Keratinocyte (primary cell): ENCODE results near the gene GPR176. TPM values are rescaled to one million over a fixed set of nuclear protein-coding genes. Genes with fewer than 3 reads are reported as not detected.

Experiments used
- DNase-seq: peaks from one replicate; pipeline ENCODE4 v3.0.0-alpha.2; 2011; ENCODE audit warnings: low read depth, missing footprints, low spot score
- FAIRE-seq: peaks from 2 replicates; lab custom pipeline; 2011; peaks lifted over from hg19 to GRCh38; lab: Jason Lieb, UNC
- H2AFZ ChIP-seq: 2 replicates; pipeline ENCODE4 v1.6.0; 2012; ENCODE audit warnings: low read length, control low read depth, inconsistent platforms; ENCODE audit not compliant: control insufficient read depth
- H3K27ac ChIP-seq: 2 replicates; pipeline ENCODE4 v1.5.1; 2011; ENCODE audit warnings: low read length; ENCODE audit not compliant: control insufficient read depth, insufficient read depth
- H3K27me3 ChIP-seq: 3 replicates; pipeline ENCODE4 v1.6.0; 2011; ENCODE audit warnings: low read length; ENCODE audit not compliant: control insufficient read depth, insufficient read depth; ENCODE audit errors: extremely low read depth
- H3K36me3 ChIP-seq, 2 experiments: 2 replicates in 1 of 2; 3 replicates in 1 of 2; pipeline ENCODE4 v1.5.1; 2011; ENCODE audit warnings: low read length in 2 of 2, mild to moderate bottlenecking in 1 of 2; ENCODE audit not compliant: control insufficient read depth in 2 of 2, insufficient read depth in 2 of 2; ENCODE audit errors: extremely low read depth in 1 of 2
- H3K4me1 ChIP-seq: 3 replicates; pipeline ENCODE4 v1.5.1; 2011; ENCODE audit warnings: low read length; ENCODE audit not compliant: control insufficient read depth, insufficient read depth; ENCODE audit errors: extremely low read depth
- H3K4me2 ChIP-seq: 3 replicates; pipeline ENCODE4 v1.6.0; 2011; ENCODE audit warnings: low read depth, low read length; ENCODE audit not compliant: control insufficient read depth, insufficient read depth; ENCODE audit errors: extremely low read depth
- H3K4me3 ChIP-seq, 3 experiments: fragments of 200-600 bp in 1 of 3; sonication (generic) in 1 of 3; 2 replicates in 2 of 3; 3 replicates in 1 of 3; pipeline ENCODE4 v1.5.1; 2011 to 2016; ENCODE audit warnings: low read length in 3 of 3, mild to moderate bottlenecking in 3 of 3, control low read depth in 2 of 3, inconsistent platforms in 1 of 3, low read depth in 1 of 3, mixed read lengths in 1 of 3, mixed run types in 1 of 3, moderate library complexity in 1 of 3; ENCODE audit not compliant: control insufficient read depth in 2 of 3, insufficient read depth in 2 of 3; ENCODE audit errors: extremely low read depth in 1 of 3
- H3K79me2 ChIP-seq: 2 replicates; pipeline ENCODE4 v1.6.0; 2012; ENCODE audit warnings: low read length; ENCODE audit not compliant: control insufficient read depth, insufficient read depth
- H3K9ac ChIP-seq: 3 replicates; pipeline ENCODE4 v1.6.0; 2011; ENCODE audit warnings: low read length; ENCODE audit not compliant: control insufficient read depth, insufficient read depth; ENCODE audit errors: extremely low read depth
- H3K9me1 ChIP-seq: 3 replicates; pipeline ENCODE4 v1.6.0; 2011; ENCODE audit warnings: low read length; ENCODE audit not compliant: control insufficient read depth, insufficient read depth; ENCODE audit errors: extremely low read depth
- H3K9me3 ChIP-seq: 2 replicates; pipeline ENCODE4 v1.5.1; 2012; ENCODE audit warnings: low read depth, low read length; ENCODE audit not compliant: control insufficient read depth
- H4K20me1 ChIP-seq: 3 replicates; pipeline ENCODE4 v1.6.0; 2011; ENCODE audit warnings: low read length; ENCODE audit not compliant: control insufficient read depth, insufficient read depth; ENCODE audit errors: extremely low read depth
- EZH2 ChIP-seq: IDR thresholded peaks from one replicate; pipeline ENCODE4 v1.6.1; 2012; ENCODE audit warnings: inconsistent platforms, mild to moderate bottlenecking, low read length, moderate library complexity
- dilution Hi-C: fragments of 300-500 bp; cut with MboI; formaldehyde crosslinking; loops from one replicate; pipeline ENCODE4 v1.7.0; 2020; ENCODE audit warnings: low sequenced_read_pairs; ENCODE audit not compliant: extremely low pct_ligation_motif_present
- polyA plus RNA-seq, 5 experiments: library from polyadenylated mRNA; depleted of rRNA in 3 of 5; stranded (reverse) in 3 of 5; stranded (forward) in 1 of 5; unstranded in 1 of 5; fragments of >200 nt; gene quantifications; 1 replicate in 1 of 5; 2 replicates in 3 of 5; 3 replicates in 1 of 5; pipeline versions ENCODE4 v1.2.1 to v1.2.3, GENCODE V29; 2011 to 2012; ENCODE audit warnings: missing spikeins in 2 of 5, low read depth in 1 of 5, low replicate concordance in 1 of 5
- TF ChIP-seq, protein P1 (sequence below), 3 experiments: IDR thresholded peaks in 1 of 3; conservative IDR thresholded peaks in 1 of 3; optimal IDR thresholded peaks in 1 of 3; 2 replicates in 2 of 3; 3 replicates in 1 of 3; pipeline versions ENCODE3 to v1.5.1; 2011; ENCODE audit warnings: low read length in 3 of 3, mild to moderate bottlenecking in 3 of 3, moderate library complexity in 2 of 3, control low read depth in 1 of 3, inconsistent platforms in 1 of 3; ENCODE audit not compliant: insufficient read depth in 2 of 3; ENCODE audit errors: extremely low read depth in 1 of 3

Gene GPR176
- polyA plus RNA-seq, 1 donor (not counting 4 experiments of a cell fraction or from before 2014, with no cell fraction given) = 12.5 TPM

DNA sequence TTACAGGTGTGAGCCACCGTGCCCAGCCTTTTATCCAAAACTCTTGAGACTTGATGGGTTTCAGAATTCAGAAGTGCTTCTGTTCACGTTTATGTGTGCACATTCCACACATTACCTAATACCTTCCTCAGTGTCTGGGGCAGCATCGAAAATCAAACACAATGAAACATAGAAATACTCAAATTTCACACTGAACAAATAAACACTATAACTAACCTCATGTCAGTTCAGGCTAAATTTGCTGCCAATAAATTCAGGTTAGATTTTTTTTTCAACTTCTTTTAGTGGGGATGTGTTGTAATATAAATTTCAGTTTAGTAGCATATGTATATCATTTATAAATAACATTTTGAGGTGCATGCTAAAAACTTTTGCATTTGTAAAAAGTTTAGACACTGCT is 16.6 kb upstream of the GPR176 start:
- Histone ChIP-seq H3K79me2 (peaks cover 67% of the 10 kb centered on the region), H3K27me3 (no peaks in the 10 kb centered on the region), H4K20me1 (peaks cover 8% of the 10 kb centered on the region), H3K27ac (no peak overlapping the region), H3K36me3 (peaks cover 12 to 17% of the 10 kb centered on the region in 2 experiments), H3K4me3 (peak overlapping the region in 1 of 3 experiments; percentile 29), H3K9me1 (no peaks in the 10 kb centered on the region), H2AFZ (no peak overlapping the region), H3K9ac (no peak overlapping the region), H3K4me2 (peak overlapping the region; percentile 45), H3K4me1 (peaks cover 26% of the 10 kb centered on the region), H3K9me3 (no peaks in the 10 kb centered on the region)
- no peak for TF ChIP-seq EZH2
- TF ChIP-seq, protein P1, sequence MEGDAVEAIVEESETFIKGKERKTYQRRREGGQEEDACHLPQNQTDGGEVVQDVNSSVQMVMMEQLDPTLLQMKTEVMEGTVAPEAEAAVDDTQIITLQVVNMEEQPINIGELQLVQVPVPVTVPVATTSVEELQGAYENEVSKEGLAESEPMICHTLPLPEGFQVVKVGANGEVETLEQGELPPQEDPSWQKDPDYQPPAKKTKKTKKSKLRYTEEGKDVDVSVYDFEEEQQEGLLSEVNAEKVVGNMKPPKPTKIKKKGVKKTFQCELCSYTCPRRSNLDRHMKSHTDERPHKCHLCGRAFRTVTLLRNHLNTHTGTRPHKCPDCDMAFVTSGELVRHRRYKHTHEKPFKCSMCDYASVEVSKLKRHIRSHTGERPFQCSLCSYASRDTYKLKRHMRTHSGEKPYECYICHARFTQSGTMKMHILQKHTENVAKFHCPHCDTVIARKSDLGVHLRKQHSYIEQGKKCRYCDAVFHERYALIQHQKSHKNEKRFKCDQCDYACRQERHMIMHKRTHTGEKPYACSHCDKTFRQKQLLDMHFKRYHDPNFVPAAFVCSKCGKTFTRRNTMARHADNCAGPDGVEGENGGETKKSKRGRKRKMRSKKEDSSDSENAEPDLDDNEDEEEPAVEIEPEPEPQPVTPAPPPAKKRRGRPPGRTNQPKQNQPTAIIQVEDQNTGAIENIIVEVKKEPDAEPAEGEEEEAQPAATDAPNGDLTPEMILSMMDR (optimal IDR thresholded peaks at IDR 0.05 in 1 of 3, IDR thresholded peaks at IDR 0.05 in 1 of 3, conservative IDR thresholded peaks at IDR 0.05 in 1 of 3; ENCODE audit: extremely low read depth in 1 of 3, insufficient read depth in 2 of 3, low read length in 3 of 3) = no peak
- DNase-seq = no peak
- FAIRE-seq = no peak
- dilution Hi-C loops = no loop called here

DNA sequence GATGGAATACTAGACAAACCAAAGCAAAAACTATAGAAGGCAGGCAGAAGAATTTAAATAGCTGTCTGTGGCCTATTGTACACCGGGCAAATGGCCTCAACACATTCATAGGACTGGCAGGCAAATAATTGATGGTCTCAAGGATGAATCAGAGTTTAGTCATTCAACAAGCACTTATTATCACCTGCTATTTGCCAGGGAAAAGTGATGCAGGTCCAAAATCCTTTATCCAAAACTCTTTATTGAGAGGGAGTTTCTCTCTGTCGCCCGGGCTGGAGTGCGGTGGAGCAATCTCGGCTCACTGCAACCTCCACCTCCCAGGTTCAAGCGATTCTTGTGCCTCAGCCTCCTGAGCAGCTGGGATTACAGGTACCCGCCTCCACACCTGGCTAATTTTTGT is 16.1 kb upstream of the GPR176 start:
- peak overlapping the region in 1 of 3 experiments; percentile 78 for H3K4me3 ChIP-seq
- DNase-seq = no peak
- TF ChIP-seq, protein P1 (optimal IDR thresholded peaks at IDR 0.05 in 1 of 3, IDR thresholded peaks at IDR 0.05 in 1 of 3, conservative IDR thresholded peaks at IDR 0.05 in 1 of 3; ENCODE audit: extremely low read depth in 1 of 3, insufficient read depth in 2 of 3, low read length in 3 of 3) = no peak
- TF ChIP-seq EZH2 = no peak

More for the DNA sequence above, 16.1 kb upstream of the GPR176 start:
- Histone ChIP-seq H3K27ac (no peak overlapping the region), H2AFZ (no peak overlapping the region), H4K20me1 (peaks cover 8% of the 10 kb centered on the region), H3K27me3 (no peaks in the 10 kb centered on the region), H3K9me1 (no peaks in the 10 kb centered on the region), H3K9me3 (no peaks in the 10 kb centered on the region), H3K4me1 (peaks cover 23% of the 10 kb centered on the region), H3K79me2 (peaks cover 64% of the 10 kb centered on the region), H3K36me3 (peaks cover 12 to 14% of the 10 kb centered on the region in 2 experiments), H3K9ac (no peak overlapping the region), H3K4me2 (peak overlapping the region; percentile 95)
- dilution Hi-C loops = no loop called here
- FAIRE-seq = peak; percentile 68
